Sciatic nerve (tissue), 2 donors: Measurements from ENCODE around the gene ISG20. TPM values are rescaled to one million over a fixed set of nuclear protein-coding genes. Genes with fewer than 3 reads are reported as not detected.

ENCODE experiments used
- ATAC-seq: fragments of 200-7000 bp; cut with Tn5 transposase; one replicate; pipeline ENCODE4 v1.9.1; 2020; ENCODE audit warnings: mild to moderate bottlenecking, moderate library complexity
- DNase-seq: peaks from one replicate; pipeline ENCODE4 v3.0.0-alpha.2; 2020; ENCODE audit warnings: low spot score
- intact Hi-C: fragments of 100-400 bp; cut with DNase I; formaldehyde crosslinking; loops from one replicate; pipeline ENCODE4 v1.14.2; 2022
- microRNA-seq: library from miRNA; unstranded; fragments of <30 nt; microRNA quantifications from one replicate; pipeline ENCODE4 v1.2.0, GENCODE V29; 2020
- total RNA-seq: library from RNA; stranded (reverse); fragmentation: NEBNext Ultra II Directional; extraction: Animal tissue kit (Norgen Biotek cat#: 25700); gene quantifications from one replicate; pipeline ENCODE4 v1.2.1, GENCODE V29; 2021
- donor health status: DM: no; HTN: no; CAD: no.
- donor health status: DM: no; HTN: no; CAD: no.

Gene ISG20
- total RNA-seq, 1 donor from 2014 or later, result 20.2 TPM

DNA sequence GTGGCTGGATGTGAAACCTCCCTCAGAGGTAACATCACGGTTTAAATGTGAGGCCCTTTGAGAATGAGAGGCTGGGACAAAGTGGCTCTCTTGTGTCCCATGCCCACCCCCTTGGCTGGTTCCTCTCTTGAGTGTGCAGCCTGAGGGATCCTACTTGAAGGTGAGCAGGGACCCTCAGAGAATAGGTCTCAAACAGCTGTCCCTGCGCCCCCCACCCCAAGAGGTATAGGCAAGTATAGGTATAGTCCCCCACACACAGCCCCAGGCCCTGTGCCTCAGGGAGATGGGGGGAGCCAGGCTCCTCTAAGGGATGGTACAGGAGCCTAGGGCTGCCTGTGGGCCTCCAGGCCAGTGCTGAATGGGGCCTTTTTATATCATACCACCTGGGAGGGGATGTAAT is 61.9 kb downstream of the ISG20 start:
- intact Hi-C loops, result no loop called here
- DNase-seq (no peak), ATAC-seq (no peak)

DNA sequence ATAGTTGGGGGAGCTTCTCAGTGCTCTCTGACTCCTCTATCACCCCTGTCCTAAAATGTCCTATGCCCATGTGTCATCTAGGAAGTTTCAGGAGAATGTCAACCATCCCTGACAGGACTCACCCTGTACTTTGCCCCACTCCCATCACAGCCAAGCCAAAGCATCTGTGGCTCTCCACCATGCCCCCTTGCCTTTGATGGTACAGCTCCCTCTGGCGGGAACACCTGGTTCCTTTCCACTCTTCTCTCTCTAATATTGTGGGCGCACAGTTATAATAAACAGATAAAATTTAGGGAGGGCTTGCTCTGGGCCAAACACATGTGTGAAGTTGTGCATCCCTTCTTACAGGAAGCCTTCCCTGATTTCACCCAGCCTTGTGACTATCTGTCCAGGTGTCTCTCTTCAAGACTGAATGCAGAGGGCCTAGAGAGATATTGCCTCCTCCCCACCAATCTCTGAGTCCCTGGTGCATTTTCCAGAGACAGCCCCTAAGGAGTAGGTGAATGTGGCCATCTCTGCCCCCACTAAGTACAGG is 62.8 kb downstream of the ISG20 start:
- intact Hi-C loops, result no loop called here
- no peak for ATAC-seq
- no peak for DNase-seq

DNA sequence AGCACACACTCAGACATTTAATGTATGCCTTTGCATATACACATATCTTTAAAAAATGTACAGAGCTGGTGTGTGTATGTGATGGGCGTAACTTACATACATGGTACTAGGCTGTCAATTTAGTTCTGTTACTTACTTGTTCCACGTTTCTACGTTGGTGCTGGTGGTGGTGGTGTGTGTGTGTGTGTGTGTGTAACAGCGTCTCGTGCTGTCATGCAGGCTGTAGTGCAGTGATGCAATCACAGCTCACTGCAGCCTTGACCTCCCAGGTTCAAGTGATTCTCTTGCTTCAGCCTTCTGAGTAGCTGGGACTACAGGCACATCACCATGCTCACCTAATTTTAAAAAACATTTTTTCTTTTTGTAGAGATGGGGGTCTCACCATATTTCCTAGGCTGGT is 64.2 kb downstream of the ISG20 start:
- no peak for DNase-seq
- no peak for ATAC-seq
- intact Hi-C loops, result no loop called here

DNA sequence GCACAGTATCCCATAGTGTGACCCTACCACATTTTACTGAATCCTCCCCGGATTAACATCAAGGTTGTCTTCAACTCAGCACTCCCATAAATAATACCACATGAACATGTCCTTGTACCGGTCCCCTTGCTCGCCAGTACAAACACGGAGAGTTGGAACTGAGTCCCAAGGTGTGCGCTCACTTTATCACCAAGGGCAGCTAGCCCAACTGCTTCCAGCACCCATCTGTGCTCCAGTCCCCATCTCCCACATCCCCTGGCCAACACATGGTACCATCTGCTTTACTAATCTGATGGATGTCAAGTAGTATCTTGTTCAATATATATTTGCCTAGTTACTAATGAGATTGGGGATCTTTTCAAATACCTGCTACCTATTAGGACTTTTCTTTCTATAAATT is 64.7 kb downstream of the ISG20 start:
- intact Hi-C loops, result no loop called here
- ATAC-seq (no peak), DNase-seq (no peak)

DNA sequence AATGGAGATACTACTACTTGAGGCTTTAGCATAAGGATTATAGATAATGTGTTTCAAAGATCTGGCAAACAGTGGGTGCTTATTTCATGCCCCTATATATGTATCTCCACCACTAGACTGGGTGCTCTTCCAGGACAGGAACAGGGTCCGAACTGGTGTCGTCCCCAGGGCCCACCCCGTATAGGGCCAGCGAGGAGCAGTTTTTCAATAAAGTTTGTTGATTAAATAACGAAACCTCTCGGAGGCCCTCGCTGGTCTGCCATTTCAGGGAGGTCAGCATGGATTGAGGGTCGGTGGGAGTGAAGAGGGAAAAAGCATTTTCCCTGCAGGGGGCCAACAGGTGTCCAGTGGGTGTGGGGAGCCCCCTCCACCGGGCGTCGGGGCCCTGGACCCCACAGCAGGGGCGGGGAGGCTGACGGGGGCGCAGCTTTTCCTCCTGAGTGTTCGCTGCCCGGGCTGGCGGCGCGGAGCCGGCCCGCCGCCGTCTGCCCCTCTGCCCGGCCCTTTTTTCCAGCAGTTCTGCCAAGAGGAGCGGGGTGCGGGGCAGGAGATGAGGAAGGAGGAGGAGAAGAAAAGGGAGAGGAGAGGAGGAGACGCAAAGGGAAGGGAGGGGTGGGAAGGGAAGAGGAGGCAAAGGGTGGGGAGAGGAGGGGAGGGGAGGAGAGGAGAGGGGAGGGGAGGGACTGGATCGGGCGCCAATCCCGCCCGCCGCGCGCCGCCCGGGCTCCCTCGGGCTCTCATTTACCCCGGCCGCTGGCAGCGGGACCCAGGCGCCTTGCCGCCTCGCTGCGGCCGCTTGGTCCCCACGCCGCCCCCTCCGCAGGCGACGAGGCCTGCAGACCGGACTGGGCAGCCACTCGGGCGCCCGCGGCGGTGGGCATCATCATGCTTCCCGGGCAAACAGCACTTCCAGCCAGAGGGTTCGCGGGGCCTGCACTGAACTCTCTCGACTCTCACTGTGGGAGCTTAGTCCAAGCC is 66.3 kb downstream of the ISG20 start:
- ATAC-seq (peak; percentile 87), DNase-seq (peak; percentile 81)
- intact Hi-C loops, result no loop called here

DNA sequence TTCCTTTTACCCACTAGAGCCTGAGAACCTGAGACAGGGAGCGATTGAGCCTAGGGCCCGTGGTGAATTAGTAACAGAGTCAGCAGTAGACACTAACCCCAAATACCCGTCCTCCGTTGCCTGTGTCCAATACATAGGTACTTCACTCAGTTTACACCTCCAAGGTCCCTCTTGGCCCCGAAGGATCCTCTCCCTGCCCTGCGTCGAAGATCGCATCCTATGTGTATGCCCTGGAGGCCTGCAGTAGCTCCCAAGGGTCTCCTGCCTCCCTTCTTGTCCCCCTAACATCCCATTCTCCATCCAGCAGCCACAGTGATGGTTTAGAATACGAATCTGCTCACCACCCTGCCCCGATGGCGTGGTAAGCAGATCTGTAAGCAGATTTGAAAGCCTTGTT is 67.0 kb downstream of the ISG20 start:
- DNase-seq, result no peak
- ATAC-seq, result no peak
- intact Hi-C loops, result no loop called here

Small RNA genes lying within 50 kb of the gene (microRNA-seq; reads per million reads assigned to microRNA genes)
- gene MIR1179, result 1.4 reads per million
- not detected for gene MIR3529
- not detected for gene MIR7-2

Other genes with a start within 250 kb of the ISG20 start
- gene MRPL46, start 171.6 kb upstream of the ISG20 start, total RNA-seq, result 17.6 TPM
- gene MRPS11, start 171.3 kb upstream of the ISG20 start, total RNA-seq, result 23.1 TPM
- gene DET1, start 92.3 kb upstream of the ISG20 start, total RNA-seq, result 9.3 TPM
- 10.7 TPM for gene AEN, start 17.7 kb upstream of the ISG20 start, total RNA-seq
- 2.7 TPM for gene ACAN, start 164.4 kb downstream of the ISG20 start, total RNA-seq